GM11168 (cell line): ENCODE measurements around the gene SH3BP5L.

Experiments
- in situ Hi-C: fragments of 300-500 bp; cut with MboI; formaldehyde crosslinking; loops from one replicate; pipeline ENCODE4 v1.12.0; 2022; ENCODE audit warnings: low sequenced_read_pairs; ENCODE audit not compliant: unreplicated experiment

SH3BP5L gene

GRCh38 chr1:248825909-248826760, at the start of gene SH3BP5L:
Gene SH3BP5L, minus strand, starts transcription at chr1:248825915. Its CDS starts 980 bp downstream, at chr1:248824935.
- in situ Hi-C loops, result no loop called here

DNA sequence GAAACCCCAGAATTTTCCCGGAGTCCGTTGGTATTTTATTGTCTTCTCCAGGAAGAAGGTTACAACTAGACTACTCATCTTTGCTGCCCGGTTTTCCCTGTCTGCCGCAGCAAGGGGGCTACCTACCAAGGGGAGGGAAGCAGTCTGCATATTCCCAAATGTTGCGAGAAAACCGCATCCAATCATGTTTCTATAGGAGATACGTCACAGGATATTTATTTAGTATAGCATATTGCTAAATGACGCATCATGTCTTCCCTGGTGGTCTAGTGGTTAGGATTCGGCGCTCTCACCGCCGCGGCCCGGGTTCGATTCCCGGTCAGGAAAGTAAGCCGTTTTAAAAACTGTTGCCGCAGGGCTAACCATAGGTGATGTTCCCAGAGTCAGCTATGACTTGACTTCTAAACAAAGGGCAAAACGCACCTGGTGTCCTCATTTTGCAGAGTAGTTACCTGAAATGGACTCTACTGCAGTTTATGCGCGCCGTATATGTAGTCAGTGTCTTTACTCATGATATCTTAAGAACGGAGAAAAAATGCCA, 48.3 kb upstream of the SH3BP5L start:
- in situ Hi-C loops, result no loop called here

GRCh38 chr1:248873409-248873992, 47.8 kb upstream of the SH3BP5L start:
- in situ Hi-C loops, result no loop called here

DNA sequence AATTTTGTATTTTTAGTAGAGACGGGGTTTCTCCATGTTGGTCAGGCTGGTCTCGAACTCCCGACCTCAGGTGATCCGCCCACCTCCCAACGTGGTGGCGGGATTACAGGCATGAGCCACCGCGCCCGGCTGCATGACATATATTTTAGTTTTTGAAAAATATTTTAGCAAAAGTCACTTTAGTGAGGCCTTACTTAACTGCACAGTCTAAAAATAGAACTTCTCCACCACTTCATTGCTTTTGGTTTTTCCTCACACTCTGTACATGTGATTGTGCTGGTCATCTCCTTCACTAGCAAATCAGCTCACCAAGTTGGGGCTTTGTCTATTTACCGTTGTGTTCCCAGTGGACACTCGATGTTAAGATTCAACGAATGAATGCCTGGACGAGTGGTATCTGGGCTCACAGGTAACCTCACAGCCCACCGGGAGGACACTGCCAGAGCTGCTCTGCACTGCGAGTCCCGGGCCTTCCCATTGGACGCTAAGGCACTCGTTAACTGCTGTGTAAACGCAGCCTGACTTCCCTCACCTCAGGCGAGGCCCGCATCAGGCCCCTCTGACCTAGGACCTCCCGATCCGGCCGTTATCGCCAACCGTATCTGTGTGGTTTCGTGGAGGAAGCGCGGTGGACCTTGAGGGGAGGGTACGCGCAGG, 47.2 kb upstream of the SH3BP5L start:
- in situ Hi-C loops, result no loop called here

- in situ Hi-C loops, result no loop called here
Observed at GRCh38 chr1:248871837-248872401, 46.2 kb upstream of the SH3BP5L start.

- in situ Hi-C loops, result no loop called here
Observed at GRCh38 chr1:248862998-248863881, 37.5 kb upstream of the SH3BP5L start.

DNA sequence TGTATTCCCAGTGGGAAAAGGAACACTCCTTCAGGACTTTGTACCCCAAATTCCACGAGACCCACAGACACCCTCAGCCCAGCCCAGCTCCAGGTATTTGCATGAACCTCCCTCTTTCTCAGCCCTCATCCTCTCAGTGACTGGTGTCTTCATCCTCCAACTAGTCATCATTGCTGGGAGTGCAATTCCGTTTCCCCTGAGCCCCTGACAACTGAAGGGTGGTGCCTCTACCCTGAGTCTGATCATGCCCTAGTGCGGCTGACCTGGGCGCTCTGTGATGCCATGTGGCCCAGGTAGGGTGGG, 36.9 kb upstream of the SH3BP5L start:
- in situ Hi-C loops, result no loop called here

GRCh38 chr1:248861616-248862015, 35.9 kb upstream of the SH3BP5L start:
- in situ Hi-C loops, result no loop called here

DNA sequence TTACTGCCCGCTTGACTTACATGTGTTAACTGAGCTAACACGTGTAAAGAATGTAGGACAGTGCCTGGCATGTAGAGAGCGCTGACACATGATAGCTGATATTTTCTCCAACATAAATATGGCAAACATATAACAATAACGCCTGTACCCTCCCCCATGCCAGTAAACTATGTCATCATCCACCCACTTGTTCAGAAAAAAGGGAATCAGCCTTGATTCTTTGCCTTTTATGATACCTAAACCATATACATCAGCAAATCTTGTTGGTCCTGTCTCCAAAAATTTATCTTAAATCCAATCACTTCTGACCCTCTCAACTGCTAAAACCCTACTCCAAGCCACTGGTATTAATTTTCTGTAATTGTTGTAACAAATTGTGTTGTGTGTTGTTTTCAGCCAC, 34.3 kb upstream of the SH3BP5L start:
- in situ Hi-C loops, result no loop called here

DNA sequence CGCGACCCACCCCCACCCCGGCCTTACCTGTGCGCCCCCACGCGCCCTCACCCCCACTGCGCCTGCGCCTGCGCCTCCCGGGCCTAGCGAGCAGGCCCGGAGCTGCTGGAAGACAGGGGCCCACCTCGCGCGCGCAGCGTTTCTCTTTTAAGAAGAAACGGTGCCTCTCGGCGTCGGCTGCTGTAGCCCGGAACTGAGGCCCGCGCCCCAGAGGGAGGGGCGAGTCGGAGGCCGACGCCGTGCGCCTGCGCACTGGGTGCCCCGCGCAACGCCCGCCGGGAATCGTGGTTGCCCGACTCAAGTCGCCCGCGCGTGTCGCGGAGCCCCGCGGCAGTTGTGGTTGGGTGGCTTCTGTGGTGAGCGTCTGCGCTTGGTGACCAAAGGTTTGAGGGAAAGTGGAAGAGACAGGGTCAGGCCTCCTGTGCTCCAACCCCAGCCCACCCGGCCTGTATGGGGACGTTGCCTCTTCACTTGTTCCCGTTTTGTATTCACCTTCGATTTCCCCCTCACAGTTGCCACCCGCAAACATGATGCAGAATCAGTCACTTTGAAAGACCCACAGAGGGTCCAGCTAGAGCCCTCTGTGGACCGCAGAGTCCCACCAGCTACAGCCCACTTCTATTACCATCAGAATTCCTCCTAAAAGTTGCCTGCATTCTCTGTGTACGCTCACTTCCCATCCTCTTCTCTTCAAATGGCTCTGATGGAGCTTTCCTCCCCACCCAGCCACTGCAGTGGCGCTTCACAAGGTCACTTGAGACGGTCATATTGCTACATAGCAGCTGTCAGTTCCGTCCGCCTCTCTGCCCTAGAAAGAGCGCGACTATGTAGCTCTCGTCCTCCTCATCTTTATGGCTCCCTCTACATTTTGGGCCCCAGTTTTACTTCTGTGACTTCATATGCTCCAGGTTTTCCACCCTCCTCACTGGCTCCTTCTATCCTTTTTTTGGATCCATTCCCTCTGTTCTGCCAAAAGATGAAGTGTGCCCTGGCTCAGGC, 33.5 kb upstream of the SH3BP5L start, which contains the start of gene ZNF692:
ZNF692 (minus strand) TSS at position 195 of the 999 bp plus-strand sequence. CDS start 776 bp downstream, outside the sequence.
- in situ Hi-C loops, result no loop called here

DNA sequence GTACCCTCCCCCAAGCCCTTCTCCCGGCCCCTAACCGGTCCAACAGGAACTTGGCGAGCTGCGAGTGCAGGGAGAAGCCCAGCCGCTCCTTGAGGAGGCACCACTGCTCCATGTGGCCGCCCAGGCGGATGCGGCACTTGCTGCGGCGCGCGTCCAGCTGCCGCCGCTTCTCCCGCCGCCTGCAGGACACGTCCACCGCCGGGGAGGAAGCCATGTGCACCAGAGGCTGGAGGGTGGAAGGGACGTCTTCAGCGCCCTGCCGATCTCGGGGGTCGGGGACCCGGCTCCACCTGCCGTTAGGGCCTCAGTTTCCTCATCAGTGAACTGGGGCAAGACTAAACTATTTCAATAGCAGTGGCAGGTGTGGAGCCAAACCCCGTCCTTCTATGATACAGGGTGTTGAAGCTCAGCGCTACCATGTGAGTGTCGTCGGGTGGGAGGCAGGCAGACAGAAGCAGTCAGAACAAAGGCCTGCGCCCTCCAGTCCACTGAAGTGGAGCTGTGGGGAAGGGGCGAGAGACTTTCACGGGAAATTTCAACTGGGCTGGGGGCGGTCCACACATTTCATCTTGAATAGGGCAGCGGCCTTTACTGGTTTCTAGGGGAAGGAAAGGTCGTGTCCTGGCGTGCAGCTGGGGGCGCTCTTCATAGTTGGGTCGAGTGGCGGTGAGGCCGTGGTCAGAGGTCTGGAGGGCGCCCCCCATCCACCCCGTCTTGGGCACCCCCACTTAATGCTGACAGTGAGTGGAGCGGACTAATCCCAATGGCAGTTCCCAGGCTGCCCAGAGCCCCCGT, 32.6 kb upstream of the SH3BP5L start:
- in situ Hi-C loops, result no loop called here

- in situ Hi-C loops, result no loop called here
Observed at GRCh38 chr1:248857749-248858095, 32.0 kb upstream of the SH3BP5L start.

- in situ Hi-C loops, result no loop called here
Observed at GRCh38 chr1:248857201-248857600, 31.5 kb upstream of the SH3BP5L start.

- in situ Hi-C loops, result no loop called here
Observed at GRCh38 chr1:248856176-248856575, 30.5 kb upstream of the SH3BP5L start.

- in situ Hi-C loops, result no loop called here
Observed at GRCh38 chr1:248855580-248855979, 29.9 kb upstream of the SH3BP5L start.

DNA sequence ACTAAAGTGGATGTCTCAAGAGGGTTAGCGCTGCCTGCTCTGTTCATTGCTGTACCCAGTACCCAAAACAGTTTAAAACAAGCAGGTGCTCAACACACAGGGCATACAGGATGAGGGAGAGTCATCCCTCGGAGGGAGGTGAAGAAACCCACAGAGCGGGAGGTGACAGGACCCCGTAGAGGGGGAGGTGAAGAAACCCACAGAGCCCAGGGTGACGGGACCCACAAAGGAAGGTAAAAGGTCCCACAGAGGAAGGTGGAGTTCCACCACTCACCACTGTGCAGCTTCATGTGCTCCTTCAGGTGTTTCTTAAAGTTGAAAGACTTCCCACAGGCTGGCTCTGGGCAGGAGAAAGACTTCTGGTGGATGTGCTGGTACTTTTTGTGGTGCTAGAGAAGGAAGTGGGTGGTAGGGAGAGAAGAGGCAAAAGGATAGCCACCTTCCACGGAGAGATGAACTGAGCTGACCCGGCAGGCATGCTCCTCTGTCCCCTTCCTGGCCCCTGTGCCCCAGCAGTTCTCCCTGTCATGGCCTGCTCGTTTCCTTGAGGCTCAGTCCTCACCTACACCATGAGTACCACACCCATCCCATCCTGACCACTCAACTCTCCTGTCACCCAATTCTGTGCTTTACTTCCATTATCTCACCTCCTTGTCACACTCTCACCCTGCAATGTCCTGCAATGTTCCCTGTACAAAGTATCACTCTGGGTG, 28.1 kb upstream of the SH3BP5L start:
- in situ Hi-C loops, result no loop called here
